Suprapubic skin (tissue), 4 donors: ENCODE results near the gene DSCAM. TPM values are rescaled to one million over a fixed set of nuclear protein-coding genes. Genes with fewer than 3 reads are reported as not detected.

Experiments
- DNase-seq, 2 donors: peaks; one replicate each; pipeline ENCODE4 v3.0.0-alpha.2; 2019; ENCODE audit warnings: low spot score in 2 of 2
- H3K27ac ChIP-seq: fragments of 200-600 bp; sonication (generic); one replicate; pipeline ENCODE4 v1.5.1; 2019
- H3K27me3 ChIP-seq: fragments of 200-600 bp; sonication (generic); one replicate; pipeline ENCODE4 v1.5.1; 2019
- H3K36me3 ChIP-seq: fragments of 200-600 bp; sonication (generic); one replicate; pipeline ENCODE4 v1.5.1; 2019
- H3K4me1 ChIP-seq: fragments of 200-600 bp; sonication (generic); one replicate; pipeline ENCODE4 v1.5.1; 2019
- H3K4me3 ChIP-seq: fragments of 200-600 bp; sonication (generic); one replicate; pipeline ENCODE4 v1.5.1; 2019; ENCODE audit warnings: mild to moderate bottlenecking
- H3K9me3 ChIP-seq: fragments of 200-600 bp; sonication (generic); one replicate; pipeline ENCODE4 v1.5.1; 2019
- EP300 ChIP-seq: sonication (generic); formaldehyde crosslinking; IDR thresholded peaks from one replicate; pipeline ENCODE4 v1.6.1; 2017; ENCODE audit warnings: antibody characterized with exemption
- POLR2A ChIP-seq, 2 donors: fragments of 450-650 bp; IDR thresholded peaks; one replicate each; pipeline ENCODE4 v1.6.1; 2017; ENCODE audit warnings: antibody characterized with exemption in 2 of 2, mild to moderate bottlenecking in 2 of 2, moderate library complexity in 2 of 2
- POLR2AphosphoS5 ChIP-seq, 3 donors: sonication (generic); formaldehyde crosslinking; IDR thresholded peaks; one replicate each; pipeline ENCODE4 v1.6.1; 2017; ENCODE audit warnings: antibody characterized with exemption in 3 of 3
- WGBS: methylation state at CpG from one replicate; pipeline ENCODE4 v1.1.5; 2018; 5-methylcytosine and 5-hydroxymethylcytosine counted together
- total RNA-seq, 4 donors: library from RNA; depleted of rRNA; stranded (reverse); fragments of >200 nt; gene quantifications; one replicate each; pipeline ENCODE4 v1.1.0, GENCODE V29; 2016
- TF ChIP-seq, protein P1 (sequence below), 2 donors: fragments of 200-600 bp in 1 of 2; fragments of 450-650 bp in 1 of 2; sonication (generic) in 1 of 2; IDR thresholded peaks; one replicate each; pipeline ENCODE4 v1.5.1; 2016 to 2019; ENCODE audit warnings: antibody characterized with exemption in 2 of 2, mild to moderate bottlenecking in 1 of 2, moderate library complexity in 1 of 2

DSCAM gene
- total RNA-seq, 4 donors from 2014 or later = 0.08 TPM; not detected in 3

DNA sequence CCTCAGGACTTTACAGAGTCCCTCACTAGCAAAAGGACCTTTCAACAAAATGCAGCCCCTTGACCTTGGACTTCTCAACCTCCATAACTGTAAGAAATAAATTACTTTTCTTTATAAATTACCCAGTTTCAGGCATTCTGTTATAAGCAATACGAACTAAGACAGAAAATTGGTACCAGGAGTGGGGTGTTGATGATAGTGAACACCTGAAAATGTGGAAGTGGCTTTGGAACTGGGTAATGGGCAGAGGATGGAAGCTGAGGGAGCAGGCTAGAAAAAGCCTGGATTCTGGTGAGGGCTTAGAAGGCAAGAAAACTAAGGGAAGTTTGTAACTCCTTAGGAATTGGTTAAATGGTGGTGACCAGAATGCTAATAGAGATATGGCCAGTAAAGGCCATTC is 46.8 kb downstream of the DSCAM start:
- Histone ChIP-seq H3K9me3 (peaks cover 15% of the 10 kb centered on the region), H3K36me3 (no peaks in the 10 kb centered on the region), H3K4me3 (no peak overlapping the region), H3K4me1 (no peaks in the 10 kb centered on the region), H3K27ac (no peak overlapping the region), H3K27me3 (no peaks in the 10 kb centered on the region)
- TF ChIP-seq POLR2A (IDR thresholded peaks at IDR 0.05) (no peak), EP300 (no peak), POLR2AphosphoS5 (IDR thresholded peaks at IDR 0.05) (no peak)
- TF ChIP-seq, protein P1, sequence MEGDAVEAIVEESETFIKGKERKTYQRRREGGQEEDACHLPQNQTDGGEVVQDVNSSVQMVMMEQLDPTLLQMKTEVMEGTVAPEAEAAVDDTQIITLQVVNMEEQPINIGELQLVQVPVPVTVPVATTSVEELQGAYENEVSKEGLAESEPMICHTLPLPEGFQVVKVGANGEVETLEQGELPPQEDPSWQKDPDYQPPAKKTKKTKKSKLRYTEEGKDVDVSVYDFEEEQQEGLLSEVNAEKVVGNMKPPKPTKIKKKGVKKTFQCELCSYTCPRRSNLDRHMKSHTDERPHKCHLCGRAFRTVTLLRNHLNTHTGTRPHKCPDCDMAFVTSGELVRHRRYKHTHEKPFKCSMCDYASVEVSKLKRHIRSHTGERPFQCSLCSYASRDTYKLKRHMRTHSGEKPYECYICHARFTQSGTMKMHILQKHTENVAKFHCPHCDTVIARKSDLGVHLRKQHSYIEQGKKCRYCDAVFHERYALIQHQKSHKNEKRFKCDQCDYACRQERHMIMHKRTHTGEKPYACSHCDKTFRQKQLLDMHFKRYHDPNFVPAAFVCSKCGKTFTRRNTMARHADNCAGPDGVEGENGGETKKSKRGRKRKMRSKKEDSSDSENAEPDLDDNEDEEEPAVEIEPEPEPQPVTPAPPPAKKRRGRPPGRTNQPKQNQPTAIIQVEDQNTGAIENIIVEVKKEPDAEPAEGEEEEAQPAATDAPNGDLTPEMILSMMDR (IDR thresholded peaks at IDR 0.05) = no peak
- WGBS = 81% methylated on average over 1 of the region's 1 CpG
- no peak for DNase-seq

DNA sequence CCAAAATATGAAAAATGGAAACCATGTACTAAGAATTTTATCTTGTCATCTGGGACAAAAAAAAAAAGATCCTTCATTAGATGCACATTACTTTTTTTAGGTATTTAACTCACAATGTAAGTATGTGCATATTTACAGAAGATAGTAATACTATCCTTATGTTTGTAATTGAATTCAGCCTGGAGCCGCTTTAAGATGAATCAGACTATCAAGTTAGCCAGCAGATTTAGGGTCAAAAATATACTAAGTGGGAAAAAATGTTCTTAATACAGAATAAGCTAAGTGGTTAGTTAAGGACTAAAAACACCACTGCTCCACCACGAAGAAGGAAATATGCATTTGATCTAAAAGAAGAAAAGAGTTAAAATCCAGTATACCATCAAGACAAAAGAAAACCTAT is 49.1 kb downstream of the DSCAM start:
- no peak for DNase-seq
- H3K4me1 ChIP-seq = no peaks in the 10 kb centered on the region
- WGBS = 62% methylated on average over 2 of the region's 2 CpGs

DNA sequence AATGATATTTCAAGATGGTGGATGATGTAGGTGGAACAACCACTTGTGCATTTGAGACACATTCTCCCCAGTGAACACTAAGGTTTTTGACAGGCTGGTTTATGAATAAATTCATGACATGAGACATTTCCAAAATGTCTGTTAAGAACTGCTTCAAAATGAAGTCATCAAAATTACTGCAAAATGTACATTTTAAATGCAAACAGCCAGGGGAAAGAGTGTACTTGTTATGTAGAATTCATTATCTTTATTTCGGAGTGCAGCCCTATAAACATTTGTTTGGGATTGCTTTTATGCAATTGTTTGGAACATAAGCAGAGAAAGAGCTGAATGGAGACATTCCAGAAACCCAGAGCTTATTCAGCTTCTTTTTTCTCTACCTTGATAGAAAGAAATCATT is 49.5 kb downstream of the DSCAM start:
- Histone ChIP-seq H3K36me3 (no peaks in the 10 kb centered on the region), H3K27me3 (no peaks in the 10 kb centered on the region), H3K9me3 (peaks cover 15% of the 10 kb centered on the region), H3K4me1 (no peaks in the 10 kb centered on the region), H3K4me3 (no peak overlapping the region), H3K27ac (no peak overlapping the region)
- DNase-seq = no peak
- WGBS = 56% methylated on average over 1 of the region's 1 CpG
- TF ChIP-seq, protein P1 (IDR thresholded peaks at IDR 0.05) = no peak
- TF ChIP-seq POLR2A (IDR thresholded peaks at IDR 0.05) (no peak), POLR2AphosphoS5 (IDR thresholded peaks at IDR 0.05) (no peak), EP300 (no peak)

More for the DNA sequence above, 49.1 kb downstream of the DSCAM start:
- Histone ChIP-seq H3K4me3 (no peak overlapping the region), H3K9me3 (peaks cover 15% of the 10 kb centered on the region), H3K36me3 (no peaks in the 10 kb centered on the region), H3K27me3 (no peaks in the 10 kb centered on the region), H3K27ac (no peak overlapping the region)
- TF ChIP-seq POLR2AphosphoS5 (IDR thresholded peaks at IDR 0.05) (no peak), EP300 (no peak), POLR2A (IDR thresholded peaks at IDR 0.05) (no peak)
- TF ChIP-seq, protein P1 (IDR thresholded peaks at IDR 0.05) = no peak

DNA sequence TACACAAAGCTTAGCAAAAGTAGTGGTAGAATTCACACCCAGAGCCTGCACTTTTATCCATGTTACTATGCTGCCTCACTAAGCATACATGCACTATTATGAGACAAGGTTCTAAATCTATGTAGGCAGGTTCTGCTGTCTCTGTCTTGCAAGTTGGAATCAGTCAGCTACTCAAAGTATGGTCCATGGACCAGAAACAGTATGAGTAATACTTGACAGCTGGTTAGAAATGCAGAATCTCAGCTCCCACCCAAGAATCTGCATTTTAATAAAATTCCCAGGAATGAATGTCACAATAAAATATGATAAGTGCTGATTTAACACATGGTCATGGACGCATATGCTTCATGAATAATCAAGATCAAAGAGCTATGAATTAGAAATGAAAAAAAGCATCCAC is 50.5 kb downstream of the DSCAM start:
- Histone ChIP-seq H3K36me3 (no peaks in the 10 kb centered on the region), H3K4me1 (no peaks in the 10 kb centered on the region), H3K9me3 (peaks cover 10% of the 10 kb centered on the region), H3K4me3 (no peak overlapping the region), H3K27me3 (no peaks in the 10 kb centered on the region), H3K27ac (no peak overlapping the region)
- DNase-seq = no peak
- WGBS = 49% methylated on average over 1 of the region's 1 CpG
- TF ChIP-seq POLR2AphosphoS5 (IDR thresholded peaks at IDR 0.05) = no peak
- no peak for TF ChIP-seq POLR2A (IDR thresholded peaks at IDR 0.05)
- TF ChIP-seq EP300 = no peak
- TF ChIP-seq, protein P1 (IDR thresholded peaks at IDR 0.05) = no peak

DNA sequence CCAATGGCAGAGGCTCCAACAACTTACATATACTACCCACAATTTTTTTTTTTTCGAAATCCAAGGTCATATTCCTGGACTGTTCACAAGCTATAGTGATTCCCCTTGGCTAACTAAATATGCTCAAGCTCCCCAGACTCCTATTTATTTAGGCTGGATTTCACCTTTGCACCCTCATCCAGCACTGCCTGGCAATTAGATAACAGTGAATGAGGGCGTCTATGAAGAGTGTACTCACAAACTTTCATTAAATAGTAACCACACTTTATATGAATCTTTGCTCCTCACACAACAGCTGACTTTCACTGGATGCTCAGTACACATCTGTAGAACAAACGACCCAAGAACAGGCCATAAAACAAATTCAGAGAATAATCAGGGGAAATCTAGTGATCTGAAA is 51.6 kb downstream of the DSCAM start:
- H3K4me1 ChIP-seq = no peaks in the 10 kb centered on the region
- H3K27ac ChIP-seq = no peak overlapping the region
- no peaks in the 10 kb centered on the region for H3K36me3 ChIP-seq
- TF ChIP-seq, protein P1 (IDR thresholded peaks at IDR 0.05) = no peak
- TF ChIP-seq POLR2A (IDR thresholded peaks at IDR 0.05) (no peak), EP300 (no peak), POLR2AphosphoS5 (IDR thresholded peaks at IDR 0.05) (no peak)
- DNase-seq = no peak
- H3K4me3 ChIP-seq = no peak overlapping the region
- WGBS = 61% methylated on average over 3 of the region's 3 CpGs
- peaks cover 7% of the 10 kb centered on the region for H3K9me3 ChIP-seq
- H3K27me3 ChIP-seq = no peaks in the 10 kb centered on the region
